ENCODE results near the gene SBK3.
A peak's percentile ranks its signal among the peaks of the same experiment; 100 is the strongest.

DNA sequence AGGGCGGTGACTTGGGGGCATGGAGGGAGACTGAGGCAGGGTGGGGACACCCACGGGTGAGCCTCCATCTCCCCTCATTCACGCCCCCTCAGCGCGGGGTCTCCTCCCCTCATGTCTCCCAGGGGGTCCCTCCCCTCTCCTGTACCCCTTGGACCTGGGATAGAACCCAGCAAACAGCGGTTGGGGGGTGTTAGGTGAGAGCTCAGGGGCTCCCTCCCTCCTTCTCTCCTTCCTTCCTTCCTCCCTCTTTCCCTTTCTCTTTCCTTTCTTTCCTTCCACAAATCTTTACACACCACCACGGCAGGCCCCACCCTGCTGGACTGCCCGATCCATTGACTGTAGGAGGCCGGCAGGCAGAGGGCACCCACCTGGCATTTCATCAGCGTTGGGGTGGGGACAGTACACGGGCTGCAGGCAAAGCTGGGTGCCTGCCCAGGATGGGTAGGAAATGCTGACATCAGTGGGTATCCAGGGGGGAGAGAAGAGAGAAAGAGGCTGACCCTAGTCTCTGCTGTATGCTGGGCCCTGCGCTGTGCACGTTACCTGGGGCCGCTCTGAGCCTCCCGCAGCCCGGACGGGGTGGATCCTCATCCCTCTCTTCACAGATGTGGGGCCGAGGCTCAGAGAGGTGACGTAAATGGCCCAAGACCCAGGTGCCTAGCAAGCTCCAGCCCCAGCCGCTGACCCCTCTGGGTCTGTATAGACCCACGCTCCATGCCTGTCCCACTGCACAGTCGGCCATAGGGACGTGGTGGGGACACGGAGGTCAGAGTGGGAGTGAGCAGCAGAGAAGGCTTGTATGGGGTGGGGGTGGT is 53.6 kb downstream of the SBK3 start:
- no peak for TF ChIP-seq CTCF (IDR thresholded peaks at IDR 0.05)
- no peak for TF ChIP-seq POLR2A (IDR thresholded peaks at IDR 0.05)
- TF ChIP-seq POLR2AphosphoS5 (IDR thresholded peaks at IDR 0.05; ENCODE audit: insufficient read depth in 1 of 2, low read depth in 1 of 2) = peak in 1 of 2 donors; percentile 11
